Liver (tissue), 9 donors: ENCODE data around the gene CA10. TPM values are rescaled to one million over a fixed set of nuclear protein-coding genes. Genes with fewer than 3 reads are reported as not detected.

Experiments
- DNase-seq: peaks from one replicate; pipeline ENCODE4 v3.0.0-alpha.2; 2017; ENCODE audit warnings: low spot score
- H3K27ac ChIP-seq, 2 donors: one replicate each; pipeline ENCODE4 v1.7.0; 2013; ENCODE audit warnings: inconsistent platforms in 2 of 2, low read length in 2 of 2, control low read depth in 1 of 2, low read depth in 1 of 2, mild to moderate bottlenecking in 1 of 2
- H3K27me3 ChIP-seq, 4 donors: one replicate each; pipeline versions ENCODE4 v1.6.1 to v1.7.0; 2013; ENCODE audit warnings: low read length in 3 of 4, inconsistent platforms in 1 of 4, mild to moderate bottlenecking in 1 of 4, moderate library complexity in 1 of 4; ENCODE audit not compliant: control insufficient read depth in 4 of 4, insufficient read depth in 4 of 4
- H3K36me3 ChIP-seq, 4 donors: one replicate each; pipeline versions ENCODE4 v1.6.1 to v1.7.0; 2013; ENCODE audit warnings: low read length in 3 of 4, mild to moderate bottlenecking in 3 of 4, low read depth in 1 of 4, moderate library complexity in 1 of 4; ENCODE audit not compliant: control insufficient read depth in 4 of 4, insufficient read depth in 3 of 4
- H3K4me1 ChIP-seq, 4 donors: one replicate each; pipeline versions ENCODE4 v1.6.1 to v1.7.0; 2013; ENCODE audit warnings: low read length in 3 of 4, mild to moderate bottlenecking in 3 of 4, moderate library complexity in 1 of 4; ENCODE audit not compliant: control insufficient read depth in 4 of 4, insufficient read depth in 4 of 4
- H3K4me3 ChIP-seq, 3 donors: one replicate each; pipeline versions ENCODE4 v1.6.1 to v1.7.0; 2013; ENCODE audit warnings: low read length in 3 of 3, control low read depth in 1 of 3, low read depth in 1 of 3, mild to moderate bottlenecking in 1 of 3
- H3K9ac ChIP-seq, 2 donors: one replicate each; pipeline ENCODE4 v1.7.0; 2013; ENCODE audit warnings: low read length in 2 of 2, mild to moderate bottlenecking in 2 of 2, moderate library complexity in 2 of 2, control low read depth in 1 of 2, low read depth in 1 of 2
- H3K9me3 ChIP-seq, 4 donors: one replicate each; pipeline versions ENCODE4 v1.6.1 to v1.7.0; 2013; ENCODE audit warnings: low read length in 3 of 4; ENCODE audit not compliant: control insufficient read depth in 4 of 4
- EGR1 ChIP-seq, 2 donors: IDR thresholded peaks; 2 replicates each; pipeline ENCODE4 v1.6.1; 2016 to 2018; ENCODE audit warnings: antibody characterized with exemption in 2 of 2, low read depth in 2 of 2
- FOXA1 ChIP-seq: IDR thresholded peaks from 2 replicates; pipeline ENCODE4 v1.6.1; 2016; ENCODE audit warnings: antibody characterized with exemption
- FOXA2 ChIP-seq: IDR thresholded peaks from 2 replicates; pipeline ENCODE4 v1.6.1; 2016; ENCODE audit warnings: antibody characterized with exemption
- GABPA ChIP-seq, 2 donors: IDR thresholded peaks in 1 of 2; conservative IDR thresholded peaks in 1 of 2; 2 replicates each; pipeline ENCODE4 v1.6.1; 2016; ENCODE audit warnings: antibody characterized with exemption in 2 of 2, mild to moderate bottlenecking in 1 of 2, moderate library complexity in 1 of 2
- HNF4A ChIP-seq, 2 donors: conservative IDR thresholded peaks; 2 replicates each; pipeline ENCODE4 v1.6.1; 2016; ENCODE audit warnings: antibody characterized with exemption in 2 of 2, mild to moderate bottlenecking in 2 of 2
- HNF4G ChIP-seq: IDR thresholded peaks from 2 replicates; pipeline ENCODE4 v1.6.1; 2016; ENCODE audit warnings: antibody characterized with exemption
- JUND ChIP-seq, 2 donors: IDR thresholded peaks; 2 replicates each; pipeline ENCODE4 v1.6.1; 2016; ENCODE audit warnings: antibody characterized with exemption in 2 of 2
- MAX ChIP-seq: IDR thresholded peaks from 2 replicates; pipeline ENCODE4 v1.6.1; 2016; ENCODE audit warnings: antibody characterized with exemption
- RAD21 ChIP-seq, 2 donors: IDR thresholded peaks; 2 replicates each; pipeline ENCODE4 v1.6.1; 2016; ENCODE audit warnings: antibody characterized with exemption in 2 of 2, mild to moderate bottlenecking in 2 of 2
- REST ChIP-seq: IDR thresholded peaks from 2 replicates; pipeline ENCODE4 v1.6.1; 2016; ENCODE audit warnings: antibody characterized with exemption, mild to moderate bottlenecking
- RXRA ChIP-seq, 2 donors: IDR thresholded peaks; 2 replicates each; pipeline ENCODE4 v1.6.1; 2017 to 2018; ENCODE audit warnings: antibody characterized with exemption in 2 of 2, mild to moderate bottlenecking in 1 of 2
- SP1 ChIP-seq: IDR thresholded peaks from 2 replicates; pipeline ENCODE4 v1.6.1; 2018; ENCODE audit warnings: antibody characterized with exemption, mild to moderate bottlenecking
- TAF1 ChIP-seq: conservative IDR thresholded peaks from 2 replicates; pipeline ENCODE4 v1.6.1; 2016; ENCODE audit warnings: antibody characterized with exemption, mild to moderate bottlenecking
- WGBS: extraction: QIAGEN DNeasy Blood & Tissue Kit; methylation state at CpG from one replicate; pipeline ENCODE4 v1.1.7; 2013; 5-methylcytosine and 5-hydroxymethylcytosine counted together
- polyA plus RNA-seq, 2 donors: library from polyadenylated mRNA; stranded (reverse) in 1 of 2; unstranded in 1 of 2; fragments of 200-250 nt in 1 of 2; fragments of >200 nt in 1 of 2; fragmentation: Nextera tagmentation in 1 of 2; extraction: Ambion mirVana in 1 of 2; gene quantifications; one replicate each; pipeline versions ENCODE4 v1.2.1 to v1.2.3, GENCODE V29; 2013 to 2015
- total RNA-seq, 2 donors: library from RNA; depleted of rRNA; stranded (reverse); fragments of >200 nt; gene quantifications; one replicate each; pipeline ENCODE4 v1.2.3, GENCODE V29; 2014
- TF ChIP-seq, protein P1 (sequence below): fragments of 150-350 bp; IDR thresholded peaks from 2 replicates; pipeline ENCODE4 v1.5.1; 2017; ENCODE audit warnings: improper control_type of control experiment, low read depth, low read length; ENCODE audit not compliant: missing input control
- TF ChIP-seq, protein P2 (sequence below): IDR thresholded peaks from 2 replicates; pipeline ENCODE4 v1.6.1; 2016; ENCODE audit warnings: antibody characterized with exemption
- TF ChIP-seq, protein P3 (sequence below): IDR thresholded peaks from 2 replicates; pipeline ENCODE4 v1.6.1; 2016; ENCODE audit warnings: antibody characterized with exemption
- donor health status: healthy.
- donor health status: healthy.
- donor health status: healthy.
- donor health status: healthy.
- donor health status: healthy.

CA10 gene
- total and polyA plus RNA-seq, 4 donors: 0.05 TPM; not detected in 3

DNA sequence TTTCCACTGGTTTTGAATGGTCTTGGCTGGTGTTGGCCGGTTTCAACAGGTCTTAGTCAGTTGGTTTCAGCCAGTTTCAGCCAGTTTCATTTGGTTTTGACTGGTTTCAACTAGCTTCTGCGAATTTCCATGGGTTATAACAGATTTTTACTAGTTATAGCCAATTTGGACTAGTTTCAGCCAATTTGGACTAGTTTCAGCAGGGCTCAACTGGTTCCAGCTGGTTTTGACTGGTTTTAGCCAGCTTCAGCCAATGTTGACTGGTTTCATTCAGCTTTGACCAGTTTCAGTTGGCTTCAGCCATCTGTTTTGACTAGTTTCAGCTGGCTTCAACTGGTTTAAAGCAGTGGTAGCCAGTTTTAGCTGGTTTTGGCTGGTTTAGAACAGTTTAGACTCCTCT, 465.6 kb downstream of the CA10 start:
- Histone ChIP-seq H3K9ac (no peak overlapping the region), H3K9me3 (no peaks in the 10 kb centered on the region), H3K27ac (no peak overlapping the region), H3K4me3 (no peak overlapping the region), H3K27me3 (no peaks in the 10 kb centered on the region), H3K36me3 (no peaks in the 10 kb centered on the region), H3K4me1 (no peaks in the 10 kb centered on the region)
- no peak for DNase-seq
- no peak for TF ChIP-seq HNF4G
- no peak for TF ChIP-seq EGR1 (IDR thresholded peaks at IDR 0.05; ENCODE audit: low read depth in 2 of 2)
- TF ChIP-seq RXRA (IDR thresholded peaks at IDR 0.05): no peak
- no peak for TF ChIP-seq GABPA (IDR thresholded peaks at IDR 0.05 in 1 of 2, conservative IDR thresholded peaks at IDR 0.05 in 1 of 2)
- TF ChIP-seq, protein P1, sequence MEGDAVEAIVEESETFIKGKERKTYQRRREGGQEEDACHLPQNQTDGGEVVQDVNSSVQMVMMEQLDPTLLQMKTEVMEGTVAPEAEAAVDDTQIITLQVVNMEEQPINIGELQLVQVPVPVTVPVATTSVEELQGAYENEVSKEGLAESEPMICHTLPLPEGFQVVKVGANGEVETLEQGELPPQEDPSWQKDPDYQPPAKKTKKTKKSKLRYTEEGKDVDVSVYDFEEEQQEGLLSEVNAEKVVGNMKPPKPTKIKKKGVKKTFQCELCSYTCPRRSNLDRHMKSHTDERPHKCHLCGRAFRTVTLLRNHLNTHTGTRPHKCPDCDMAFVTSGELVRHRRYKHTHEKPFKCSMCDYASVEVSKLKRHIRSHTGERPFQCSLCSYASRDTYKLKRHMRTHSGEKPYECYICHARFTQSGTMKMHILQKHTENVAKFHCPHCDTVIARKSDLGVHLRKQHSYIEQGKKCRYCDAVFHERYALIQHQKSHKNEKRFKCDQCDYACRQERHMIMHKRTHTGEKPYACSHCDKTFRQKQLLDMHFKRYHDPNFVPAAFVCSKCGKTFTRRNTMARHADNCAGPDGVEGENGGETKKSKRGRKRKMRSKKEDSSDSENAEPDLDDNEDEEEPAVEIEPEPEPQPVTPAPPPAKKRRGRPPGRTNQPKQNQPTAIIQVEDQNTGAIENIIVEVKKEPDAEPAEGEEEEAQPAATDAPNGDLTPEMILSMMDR: no peak
- no peak for TF ChIP-seq HNF4A (conservative IDR thresholded peaks at IDR 0.05)
- no peak for TF ChIP-seq SP1
- TF ChIP-seq, protein P2, sequence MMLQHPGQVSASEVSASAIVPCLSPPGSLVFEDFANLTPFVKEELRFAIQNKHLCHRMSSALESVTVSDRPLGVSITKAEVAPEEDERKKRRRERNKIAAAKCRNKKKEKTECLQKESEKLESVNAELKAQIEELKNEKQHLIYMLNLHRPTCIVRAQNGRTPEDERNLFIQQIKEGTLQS: no peak
- TF ChIP-seq TAF1: no peak
- TF ChIP-seq FOXA2: no peak
- TF ChIP-seq JUND (IDR thresholded peaks at IDR 0.05): no peak
- TF ChIP-seq MAX: no peak
- TF ChIP-seq REST: no peak
- TF ChIP-seq, protein P3, sequence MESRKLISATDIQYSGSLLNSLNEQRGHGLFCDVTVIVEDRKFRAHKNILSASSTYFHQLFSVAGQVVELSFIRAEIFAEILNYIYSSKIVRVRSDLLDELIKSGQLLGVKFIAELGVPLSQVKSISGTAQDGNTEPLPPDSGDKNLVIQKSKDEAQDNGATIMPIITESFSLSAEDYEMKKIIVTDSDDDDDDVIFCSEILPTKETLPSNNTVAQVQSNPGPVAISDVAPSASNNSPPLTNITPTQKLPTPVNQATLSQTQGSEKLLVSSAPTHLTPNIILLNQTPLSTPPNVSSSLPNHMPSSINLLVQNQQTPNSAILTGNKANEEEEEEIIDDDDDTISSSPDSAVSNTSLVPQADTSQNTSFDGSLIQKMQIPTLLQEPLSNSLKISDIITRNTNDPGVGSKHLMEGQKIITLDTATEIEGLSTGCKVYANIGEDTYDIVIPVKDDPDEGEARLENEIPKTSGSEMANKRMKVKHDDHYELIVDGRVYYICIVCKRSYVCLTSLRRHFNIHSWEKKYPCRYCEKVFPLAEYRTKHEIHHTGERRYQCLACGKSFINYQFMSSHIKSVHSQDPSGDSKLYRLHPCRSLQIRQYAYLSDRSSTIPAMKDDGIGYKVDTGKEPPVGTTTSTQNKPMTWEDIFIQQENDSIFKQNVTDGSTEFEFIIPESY: no peak
- WGBS: 61% methylated on average over 2 of the region's 2 CpGs

DNA sequence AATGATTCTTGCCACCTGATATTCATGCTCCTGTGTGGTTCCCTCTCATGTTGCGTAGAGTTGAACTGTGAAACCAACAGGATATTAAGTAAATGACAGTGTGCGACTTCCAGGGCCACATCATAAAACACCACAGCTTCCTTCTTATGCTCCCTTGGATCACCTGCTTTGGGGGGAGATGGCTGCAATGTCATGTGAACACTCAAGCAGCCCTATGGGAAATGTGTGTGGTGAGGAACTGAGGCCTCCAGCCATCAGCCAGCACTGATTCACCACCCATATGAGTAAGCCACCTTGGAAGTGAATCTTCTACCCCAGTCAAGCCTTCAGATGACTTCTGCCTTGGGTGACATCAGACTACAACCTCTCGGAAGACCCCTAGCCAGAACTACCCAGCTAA, 470.6 kb downstream of the CA10 start:
- H3K9ac ChIP-seq: no peak overlapping the region
- no peak overlapping the region for H3K27ac ChIP-seq
- no peaks in the 10 kb centered on the region for H3K4me1 ChIP-seq
- no peaks in the 10 kb centered on the region for H3K27me3 ChIP-seq
- no peaks in the 10 kb centered on the region for H3K9me3 ChIP-seq
- no peaks in the 10 kb centered on the region for H3K36me3 ChIP-seq
- 89% methylated on average over 3 of the region's 3 CpGs for WGBS
- H3K4me3 ChIP-seq: no peak overlapping the region
- no peak for DNase-seq
- TF ChIP-seq MAX (no peak), RAD21 (IDR thresholded peaks at IDR 0.05) (no peak), HNF4A (conservative IDR thresholded peaks at IDR 0.05) (no peak), REST (no peak), HNF4G (no peak), JUND (IDR thresholded peaks at IDR 0.05) (no peak), FOXA1 (no peak), SP1 (no peak), GABPA (IDR thresholded peaks at IDR 0.05 in 1 of 2, conservative IDR thresholded peaks at IDR 0.05 in 1 of 2) (no peak)
- TF ChIP-seq, protein P3: no peak
- TF ChIP-seq, protein P2: no peak
